Measurements from ENCODE around the gene HSPA12B.
"Not testable (repeated sequence)": the region's sequence is repeated elsewhere in the genome, so short reads cannot be mapped to it uniquely, and the experiment has no call there.

HSPA12B gene

GRCh38 chr20:3785240-3786125 lies 53.0 kb downstream of the HSPA12B start:
- TF ChIP-seq CTCF (IDR thresholded peaks at IDR 0.05; ENCODE audit: low read depth, low read length) = no peak
- no peak for DNase-seq (ENCODE audit: extremely low read depth, low read depth)

GRCh38 chr20:3786126-3786484 lies 53.6 kb downstream of the HSPA12B start:
- no peak for DNase-seq (ENCODE audit: extremely low read depth, low read depth)
- no peak for TF ChIP-seq CTCF (IDR thresholded peaks at IDR 0.05; ENCODE audit: low read depth, low read length)

GRCh38 chr20:3786665-3787323 lies 54.3 kb downstream of the HSPA12B start, which contains the start of gene CENPB:
CENPB (minus strand) TSS chr20:3786740; CDS start chr20:3786483, 257 bp downstream.
- DNase-seq (ENCODE audit: extremely low read depth, low read depth) = no peak

GRCh38 chr20:3787324-3788014 lies 55.0 kb downstream of the HSPA12B start:
- no peak for DNase-seq (ENCODE audit: extremely low read depth, low read depth)

More at GRCh38 chr20:3786665-3787323, 54.3 kb downstream of the HSPA12B start, which contains the start of gene CENPB:
- TF ChIP-seq CTCF (IDR thresholded peaks at IDR 0.05; ENCODE audit: low read depth, low read length) = peak; percentile 35

GRCh38 chr20:3788685-3789155 lies 56.2 kb downstream of the HSPA12B start:
- DNase-seq (ENCODE audit: extremely low read depth, low read depth) = no peak
- no peak for TF ChIP-seq CTCF (IDR thresholded peaks at IDR 0.05; ENCODE audit: low read depth, low read length)

More at GRCh38 chr20:3787324-3788014, 55.0 kb downstream of the HSPA12B start:
- no peak for TF ChIP-seq CTCF (IDR thresholded peaks at IDR 0.05; ENCODE audit: low read depth, low read length)

GRCh38 chr20:3789201-3789600 lies 56.7 kb downstream of the HSPA12B start:
- DNase-seq (ENCODE audit: extremely low read depth, low read depth) = not testable (repeated sequence)

GRCh38 chr20:3794168-3794567 lies 61.7 kb downstream of the HSPA12B start:
- not testable (repeated sequence) for DNase-seq (ENCODE audit: extremely low read depth, low read depth)
